ENCODE results near the gene DNMT3B.
"Not testable (repeated sequence)": the region's sequence is repeated elsewhere in the genome, so short reads cannot be mapped to it uniquely, and the experiment has no call there.

DNMT3B gene

GRCh38 chr20:32762754-32763201 is 593 bp downstream of the DNMT3B start:
- no peak for DNase-seq (ENCODE audit: low read depth in 2 of 2)

GRCh38 chr20:32763202-32764004 is 1.2 kb downstream of the DNMT3B start:
- no peak for DNase-seq (ENCODE audit: low read depth in 2 of 2)

- no peak for DNase-seq (ENCODE audit: low read depth in 2 of 2)
Measured at GRCh38 chr20:32764005-32764960, 2.1 kb downstream of the DNMT3B start.

- not testable (repeated sequence) for DNase-seq (ENCODE audit: low read depth in 2 of 2)
Measured at GRCh38 chr20:32765230-32765875, 3.2 kb downstream of the DNMT3B start.

GRCh38 chr20:32767418-32768198 is 5.4 kb downstream of the DNMT3B start:
- DNase-seq (ENCODE audit: low read depth in 2 of 2), result no peak

GRCh38 chr20:32772046-32772445 is 9.9 kb downstream of the DNMT3B start:
- DNase-seq (ENCODE audit: low read depth in 2 of 2), result no peak

- DNase-seq (ENCODE audit: low read depth in 2 of 2), result no peak
Measured at GRCh38 chr20:32773223-32773622, 11.0 kb downstream of the DNMT3B start.

- DNase-seq (ENCODE audit: low read depth in 2 of 2), result no peak
Measured at GRCh38 chr20:32773855-32774254, 11.7 kb downstream of the DNMT3B start.

GRCh38 chr20:32775336-32775991 is 13.3 kb downstream of the DNMT3B start:
- DNase-seq (ENCODE audit: low read depth in 2 of 2), result no peak

- DNase-seq (ENCODE audit: low read depth in 2 of 2), result no peak
Measured at GRCh38 chr20:32777177-32777956, 15.2 kb downstream of the DNMT3B start.

- no peak for DNase-seq (ENCODE audit: low read depth in 2 of 2)
Measured at GRCh38 chr20:32779500-32780211, 17.5 kb downstream of the DNMT3B start.

- DNase-seq (ENCODE audit: low read depth in 2 of 2), result no peak
Measured at GRCh38 chr20:32780278-32780677, 18.1 kb downstream of the DNMT3B start.

- no peak for DNase-seq (ENCODE audit: low read depth in 2 of 2)
Measured at GRCh38 chr20:32780749-32781655, 18.8 kb downstream of the DNMT3B start.

- DNase-seq (ENCODE audit: low read depth in 2 of 2), result no peak
Measured at GRCh38 chr20:32784369-32785080, 22.3 kb downstream of the DNMT3B start.

GRCh38 chr20:32786059-32786760 is 24.0 kb downstream of the DNMT3B start:
- no peak for DNase-seq (ENCODE audit: low read depth in 2 of 2)

GRCh38 chr20:32787168-32787567 is 25.0 kb downstream of the DNMT3B start:
- DNase-seq (ENCODE audit: low read depth in 2 of 2), result no peak

Data from fibroblast of skin of left biceps (primary cell).